ENCODE measurements around the gene KCNK6. TPM values are rescaled to one million over a fixed set of nuclear protein-coding genes. Genes with fewer than 3 reads are reported as not detected.

The KCNK6 gene
- total RNA-seq, 1 donor from 2014 or later: 4.2 TPM

GRCh38 chr19:38277549-38277948, 42.1 kb upstream of the KCNK6 start:
- H3K4me3 ChIP-seq: peak overlapping the region; percentile 13
- TF ChIP-seq, protein P1, sequence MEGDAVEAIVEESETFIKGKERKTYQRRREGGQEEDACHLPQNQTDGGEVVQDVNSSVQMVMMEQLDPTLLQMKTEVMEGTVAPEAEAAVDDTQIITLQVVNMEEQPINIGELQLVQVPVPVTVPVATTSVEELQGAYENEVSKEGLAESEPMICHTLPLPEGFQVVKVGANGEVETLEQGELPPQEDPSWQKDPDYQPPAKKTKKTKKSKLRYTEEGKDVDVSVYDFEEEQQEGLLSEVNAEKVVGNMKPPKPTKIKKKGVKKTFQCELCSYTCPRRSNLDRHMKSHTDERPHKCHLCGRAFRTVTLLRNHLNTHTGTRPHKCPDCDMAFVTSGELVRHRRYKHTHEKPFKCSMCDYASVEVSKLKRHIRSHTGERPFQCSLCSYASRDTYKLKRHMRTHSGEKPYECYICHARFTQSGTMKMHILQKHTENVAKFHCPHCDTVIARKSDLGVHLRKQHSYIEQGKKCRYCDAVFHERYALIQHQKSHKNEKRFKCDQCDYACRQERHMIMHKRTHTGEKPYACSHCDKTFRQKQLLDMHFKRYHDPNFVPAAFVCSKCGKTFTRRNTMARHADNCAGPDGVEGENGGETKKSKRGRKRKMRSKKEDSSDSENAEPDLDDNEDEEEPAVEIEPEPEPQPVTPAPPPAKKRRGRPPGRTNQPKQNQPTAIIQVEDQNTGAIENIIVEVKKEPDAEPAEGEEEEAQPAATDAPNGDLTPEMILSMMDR (IDR thresholded peaks at IDR 0.05; ENCODE audit: borderline replicate concordance): no peak
- no peaks in the 10 kb centered on the region for H3K36me3 ChIP-seq
- H3K27me3 ChIP-seq (ENCODE audit: low read depth): no peaks in the 10 kb centered on the region
- intact Hi-C loops (cut with micrococcal nuclease): no loop called here
- H3K27ac ChIP-seq (replicated peaks): peak overlapping the region; percentile 92
- no peak for DNase-seq
- peaks cover 88% of the 10 kb centered on the region for H3K4me1 ChIP-seq
- no peaks in the 10 kb centered on the region for H3K9me3 ChIP-seq (replicated peaks)

DNA sequence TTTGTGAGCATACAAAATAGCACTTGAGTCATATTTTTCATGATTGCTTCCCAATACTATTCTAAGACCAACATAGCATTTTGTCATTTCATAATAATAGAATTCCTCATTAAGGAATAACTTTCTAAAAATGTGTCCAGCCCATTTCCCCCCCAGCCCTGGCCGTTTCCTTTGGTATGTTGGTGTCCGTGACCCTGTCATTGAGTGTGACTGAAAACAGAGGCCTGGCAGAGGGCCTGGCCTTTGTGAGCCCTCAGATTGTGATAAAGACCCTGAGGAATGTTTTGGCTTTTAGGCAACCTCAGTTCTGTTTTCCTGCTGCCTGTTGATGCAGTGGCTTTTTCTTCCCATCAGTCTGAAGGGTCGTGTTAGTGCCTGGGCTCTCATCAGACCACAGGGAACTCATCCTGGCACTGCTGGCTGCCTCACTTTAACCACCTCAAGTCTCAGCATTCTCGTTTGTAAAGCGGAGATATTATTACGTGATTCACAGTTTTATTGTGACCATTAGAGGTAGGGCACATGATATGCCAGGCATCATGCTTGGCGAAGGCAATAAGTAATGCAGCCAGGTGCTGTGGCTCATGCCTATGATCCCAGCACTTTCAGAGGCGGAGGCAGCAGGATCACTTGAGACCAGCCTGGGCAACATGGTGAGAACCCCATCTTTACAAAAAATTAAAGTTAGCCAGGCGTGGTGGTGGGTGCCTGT, 41.5 kb upstream of the KCNK6 start:
- intact Hi-C loops (cut with micrococcal nuclease): no loop called here
- TF ChIP-seq, protein P1 (IDR thresholded peaks at IDR 0.05; ENCODE audit: borderline replicate concordance): no peak
- H3K27me3 ChIP-seq (ENCODE audit: low read depth): no peaks in the 10 kb centered on the region
- H3K27ac ChIP-seq (replicated peaks): peak overlapping the region; percentile 92
- H3K36me3 ChIP-seq: no peaks in the 10 kb centered on the region
- H3K4me1 ChIP-seq: peaks cover 93% of the 10 kb centered on the region
- H3K4me3 ChIP-seq: peak overlapping the region; percentile 13
- H3K9me3 ChIP-seq (replicated peaks): no peaks in the 10 kb centered on the region
- DNase-seq: peak; percentile 68

GRCh38 chr19:38278751-38279150, 40.9 kb upstream of the KCNK6 start:
- peaks cover 93% of the 10 kb centered on the region for H3K4me1 ChIP-seq

DNA sequence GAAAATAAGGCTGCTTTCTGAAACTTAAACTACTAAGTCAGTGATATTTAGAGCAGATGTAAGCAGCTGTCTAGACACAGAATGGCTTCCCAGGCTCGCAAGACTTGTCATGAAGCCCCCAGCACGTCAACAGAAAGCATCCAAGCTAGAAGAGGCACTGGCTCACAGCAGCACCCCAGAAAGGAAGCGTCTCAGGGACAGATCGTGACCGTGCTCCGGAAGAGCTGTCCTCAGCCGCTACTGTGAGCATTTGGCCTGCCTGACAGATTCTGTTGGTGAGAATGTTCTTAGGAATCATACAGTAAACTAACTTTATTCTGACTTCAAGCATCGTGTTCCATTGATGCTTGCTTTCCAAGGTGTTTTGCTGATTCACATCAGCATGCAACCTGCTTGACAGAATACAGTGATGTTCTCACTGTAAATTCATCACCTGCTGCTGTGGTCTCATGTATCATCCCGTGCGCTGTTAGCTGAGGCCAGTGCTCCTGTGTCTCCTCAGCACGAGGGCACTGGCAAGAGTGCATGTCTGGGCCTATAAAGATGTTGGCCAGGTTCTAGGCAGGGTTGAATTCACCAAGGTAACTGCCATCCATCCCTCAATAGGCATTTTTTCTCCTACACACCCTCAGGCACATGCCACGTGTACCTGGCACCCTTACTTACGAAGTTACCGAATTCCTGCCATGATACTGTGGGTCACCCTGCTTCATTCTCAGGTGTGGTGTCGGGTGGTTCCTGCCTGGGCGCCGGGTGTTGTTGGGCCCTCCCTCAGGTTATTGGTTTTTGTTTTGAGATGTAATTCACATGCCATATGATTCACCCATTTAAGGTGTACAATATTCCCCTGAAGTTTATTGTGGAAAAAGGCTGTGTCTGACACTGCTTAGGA, 39.4 kb upstream of the KCNK6 start:
- TF ChIP-seq, protein P1 (IDR thresholded peaks at IDR 0.05; ENCODE audit: borderline replicate concordance): no peak
- no peaks in the 10 kb centered on the region for H3K9me3 ChIP-seq (replicated peaks)
- no peaks in the 10 kb centered on the region for H3K36me3 ChIP-seq
- H3K27me3 ChIP-seq (ENCODE audit: low read depth): no peaks in the 10 kb centered on the region
- H3K27ac ChIP-seq (replicated peaks): peak overlapping the region; percentile 92
- no peak overlapping the region for H3K4me3 ChIP-seq
- intact Hi-C loops (cut with micrococcal nuclease): no loop called here
- peaks cover 78% of the 10 kb centered on the region for H3K4me1 ChIP-seq
- DNase-seq: no peak

More at GRCh38 chr19:38278751-38279150, 40.9 kb upstream of the KCNK6 start:
- Histone ChIP-seq H3K9me3 (replicated peaks) (no peaks in the 10 kb centered on the region), H3K4me3 (peak overlapping the region; percentile 13), H3K27me3 (ENCODE audit: low read depth) (no peaks in the 10 kb centered on the region), H3K27ac (replicated peaks) (peak overlapping the region; percentile 92), H3K36me3 (no peaks in the 10 kb centered on the region)
- intact Hi-C loops (cut with micrococcal nuclease): no loop called here
- DNase-seq: no peak
- TF ChIP-seq, protein P1 (IDR thresholded peaks at IDR 0.05; ENCODE audit: borderline replicate concordance): no peak

- Histone ChIP-seq H3K4me3 (no peak overlapping the region), H3K9me3 (replicated peaks) (no peaks in the 10 kb centered on the region), H3K27ac (replicated peaks) (peak overlapping the region; percentile 92), H3K4me1 (peaks cover 61% of the 10 kb centered on the region), H3K36me3 (no peaks in the 10 kb centered on the region), H3K27me3 (ENCODE audit: low read depth) (no peaks in the 10 kb centered on the region)
- TF ChIP-seq, protein P1 (IDR thresholded peaks at IDR 0.05; ENCODE audit: borderline replicate concordance): no peak
- intact Hi-C loops (cut with micrococcal nuclease): no loop called here
- no peak for DNase-seq
Observed at GRCh38 chr19:38281811-38282566, 37.7 kb upstream of the KCNK6 start.
